ENCODE measurements around the gene HOMER3. TPM values are rescaled to one million over a fixed set of nuclear protein-coding genes. Genes with fewer than 3 reads are reported as not detected.
"Not testable (repeated sequence)": the region's sequence is repeated elsewhere in the genome, so short reads cannot be mapped to it uniquely, and the experiment has no call there.

HOMER3 gene
- total RNA-seq, 1 donor from 2014 or later = 18.8 TPM

- DNase-seq = no peak
Measured at GRCh38 chr19:18922228-18922985, 18.6 kb downstream of the HOMER3 start.

DNA sequence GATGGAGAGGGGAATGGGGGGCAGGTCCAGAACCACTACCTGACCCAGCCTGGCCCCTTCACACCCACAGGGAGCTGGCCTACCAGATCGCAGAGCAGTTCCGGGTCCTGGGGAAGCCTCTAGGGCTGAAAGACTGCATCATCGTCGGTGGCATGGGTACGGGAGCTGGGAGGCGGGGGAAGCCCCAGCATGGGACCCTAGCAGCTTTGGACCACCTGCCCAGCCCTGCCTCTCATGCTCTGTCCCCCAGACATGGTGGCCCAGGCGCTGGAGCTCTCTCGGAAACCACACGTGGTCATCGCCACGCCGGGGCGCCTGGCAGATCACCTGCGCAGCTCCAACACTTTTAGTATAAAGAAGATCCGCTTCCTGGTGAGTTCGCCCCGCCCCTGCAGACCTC is 19.4 kb downstream of the HOMER3 start:
- no peak for DNase-seq

DNA sequence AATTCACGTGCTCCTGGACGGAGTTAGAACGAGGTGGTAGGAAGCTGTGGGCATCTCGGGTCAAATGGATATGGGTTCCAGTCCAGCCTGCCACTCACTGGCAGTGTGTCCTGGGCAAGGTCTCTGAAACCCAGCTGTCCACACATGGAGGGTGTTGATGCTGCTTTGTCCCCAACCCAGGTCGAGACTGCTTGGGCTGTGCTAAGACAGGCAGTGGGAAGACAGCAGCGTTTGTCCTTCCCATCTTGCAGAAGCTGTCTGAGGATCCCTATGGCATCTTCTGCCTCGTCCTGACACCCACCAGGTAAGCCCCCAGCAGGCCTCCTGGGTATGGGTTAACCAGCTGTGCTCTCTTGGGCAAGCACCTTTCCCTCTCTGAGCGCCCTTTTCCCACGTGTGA is 20.6 kb downstream of the HOMER3 start:
- no peak for DNase-seq

- no peak for DNase-seq
Measured at GRCh38 chr19:18919900-18920214, 21.2 kb downstream of the HOMER3 start.

DNA sequence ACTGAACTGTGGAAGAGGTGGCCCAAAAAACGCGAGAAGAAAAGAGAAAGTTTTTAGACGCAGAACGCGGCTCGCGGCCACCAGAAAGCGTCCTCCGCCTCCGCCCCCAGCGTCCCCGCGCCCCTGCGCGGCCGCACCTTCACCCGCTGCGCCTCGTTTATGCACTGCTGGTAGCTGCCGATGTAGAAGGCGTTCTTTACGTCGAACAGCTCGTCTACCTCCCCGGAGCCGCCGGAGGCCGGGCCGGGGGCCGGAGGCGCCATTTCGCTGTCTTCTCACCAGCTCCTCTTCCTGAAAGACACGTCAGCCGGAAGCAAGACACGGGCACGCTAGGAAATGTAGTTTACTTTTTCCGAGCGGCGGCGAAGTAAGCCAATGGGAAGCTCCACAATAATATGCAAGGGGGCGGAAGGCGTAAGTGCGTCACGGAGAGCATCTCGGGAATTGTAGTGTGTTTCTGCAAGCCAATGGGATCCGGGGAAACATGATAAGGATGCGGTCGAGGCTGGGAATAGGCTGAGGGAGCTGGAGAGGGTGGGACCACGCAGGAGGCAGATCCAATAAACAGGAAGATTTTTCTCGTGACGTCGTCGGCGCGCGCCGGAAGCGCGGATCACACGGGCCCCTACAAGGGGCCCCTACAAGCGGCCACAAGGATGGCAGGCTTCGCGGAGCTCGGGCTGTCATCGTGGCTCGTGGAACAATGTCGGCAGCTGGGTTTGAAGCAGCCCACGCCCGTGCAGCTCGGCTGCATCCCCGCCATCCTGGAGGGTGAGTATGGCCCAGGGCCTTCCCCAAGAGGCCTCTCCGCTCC is 21.7 kb downstream of the HOMER3 start, which contains the start of the genes COPE and DDX49:
Gene COPE (minus strand): TSS at position 302 of the 814 bp plus-strand sequence. CDS start 39 bp downstream, at position 263.
Gene DDX49 (plus strand): TSS at position 630 of the 814 bp plus-strand sequence. CDS start 27 bp downstream, at position 657.
- DNase-seq = peak; percentile 100

DNA sequence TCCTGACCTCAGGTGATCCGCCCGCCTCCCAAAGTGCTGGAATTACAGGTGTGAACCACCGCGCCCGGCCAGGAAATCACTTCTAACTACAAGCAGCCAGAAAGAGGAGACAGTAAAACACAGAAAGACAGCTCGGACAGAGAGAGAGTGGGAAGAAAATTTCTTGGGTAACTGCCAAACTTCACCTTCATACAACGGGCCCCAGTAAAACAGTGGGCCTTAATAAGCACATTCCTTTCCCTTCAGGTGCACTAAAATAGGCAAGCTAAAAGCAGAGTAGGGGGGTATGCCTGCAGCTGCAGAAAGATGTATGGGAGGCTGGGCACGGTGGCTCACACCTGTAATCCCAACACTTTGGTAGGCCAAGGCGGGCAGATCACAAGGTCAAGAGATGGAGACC is 23.4 kb downstream of the HOMER3 start:
- not testable (repeated sequence) for DNase-seq

DNA sequence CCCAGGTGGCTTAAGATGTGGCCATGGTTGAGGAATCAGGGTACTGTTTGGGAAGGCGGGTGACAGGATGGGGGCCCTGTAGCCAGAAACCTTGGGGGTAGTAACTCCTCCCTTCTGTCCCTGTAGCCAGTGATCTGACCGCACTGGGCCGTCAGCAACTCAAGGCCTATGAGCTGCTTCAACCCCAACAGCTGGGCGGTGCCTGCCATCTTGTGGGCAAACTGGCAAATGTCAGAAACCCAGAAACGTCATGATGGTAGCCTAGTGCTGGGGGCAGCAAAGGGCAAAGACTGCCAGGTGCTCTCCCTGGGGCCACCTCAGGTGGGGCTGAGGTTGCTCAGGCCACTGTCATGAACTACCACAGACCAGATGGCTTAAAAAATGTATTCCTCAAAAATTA is 25.4 kb downstream of the HOMER3 start:
- no peak for DNase-seq

DNA sequence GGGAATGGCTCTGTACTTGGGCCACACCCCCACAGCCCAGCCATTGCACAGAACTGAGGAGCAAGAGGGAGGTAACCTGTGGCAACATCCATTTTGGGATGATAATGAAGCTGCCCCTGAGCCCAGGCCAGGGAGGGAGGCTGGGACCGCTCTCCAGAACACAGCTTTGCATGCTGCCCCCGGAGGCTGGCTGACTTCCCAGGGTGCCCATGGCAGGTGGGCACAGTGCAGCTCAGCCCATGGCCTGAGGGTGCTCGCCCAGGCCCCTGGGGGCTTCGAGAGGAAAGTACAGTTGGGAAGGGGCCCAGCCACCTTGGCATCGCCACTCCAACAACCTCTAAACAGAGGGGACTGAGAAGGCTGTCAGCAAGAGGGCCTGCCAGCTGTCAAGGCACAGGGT is 27.6 kb downstream of the HOMER3 start:
- DNase-seq = no peak

DNA sequence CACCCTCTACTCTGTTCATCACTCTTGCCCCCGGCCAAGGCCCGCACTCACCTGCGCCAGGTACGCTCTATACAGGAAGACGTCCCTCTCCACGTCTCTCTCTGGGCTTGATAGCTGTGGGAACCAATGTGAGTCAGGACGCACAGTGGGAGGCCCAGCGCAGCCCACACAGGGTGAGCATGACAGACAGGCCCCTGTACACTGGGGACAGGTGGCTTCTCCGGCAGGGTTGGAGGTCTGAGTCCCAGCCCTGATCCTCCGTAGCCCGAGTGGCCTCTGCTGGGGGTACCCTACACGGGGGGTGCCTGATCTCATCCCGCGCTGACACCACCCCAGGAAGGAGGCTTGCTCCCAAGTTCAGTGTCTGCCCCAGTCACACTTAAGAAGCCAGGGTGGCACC is 28.1 kb downstream of the HOMER3 start:
- DNase-seq = no peak

DNA sequence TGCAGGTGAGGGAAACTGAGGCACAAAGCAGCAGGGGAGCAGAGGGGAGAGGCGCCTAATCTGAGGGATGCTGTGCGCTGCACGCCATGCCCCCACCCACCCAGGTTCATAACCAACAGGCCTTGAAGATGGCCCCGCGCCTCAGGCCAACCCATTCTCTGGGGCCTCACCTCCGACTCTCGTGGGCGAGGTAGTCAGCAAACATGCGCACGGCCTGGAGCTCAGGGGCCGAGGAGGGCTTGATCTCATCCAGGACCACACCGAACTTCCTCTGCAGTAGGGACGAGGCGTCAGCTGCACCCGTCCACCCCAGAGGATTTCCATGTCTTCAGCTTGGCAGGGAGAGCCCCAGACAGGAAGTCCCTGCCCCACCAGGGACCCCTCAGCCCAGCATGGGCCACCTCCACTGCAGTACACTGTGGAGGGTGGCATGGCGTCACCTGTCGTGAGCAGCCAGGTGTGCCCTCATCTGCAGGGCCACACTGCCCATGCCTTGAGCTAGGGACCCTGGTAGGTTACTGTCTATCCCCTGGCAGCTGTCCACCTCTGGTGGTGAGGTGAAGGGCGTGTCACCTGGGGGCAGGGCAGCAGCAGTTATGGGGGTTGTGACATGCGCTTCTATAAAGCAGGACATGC is 30.1 kb downstream of the HOMER3 start:
- no peak for DNase-seq

DNA sequence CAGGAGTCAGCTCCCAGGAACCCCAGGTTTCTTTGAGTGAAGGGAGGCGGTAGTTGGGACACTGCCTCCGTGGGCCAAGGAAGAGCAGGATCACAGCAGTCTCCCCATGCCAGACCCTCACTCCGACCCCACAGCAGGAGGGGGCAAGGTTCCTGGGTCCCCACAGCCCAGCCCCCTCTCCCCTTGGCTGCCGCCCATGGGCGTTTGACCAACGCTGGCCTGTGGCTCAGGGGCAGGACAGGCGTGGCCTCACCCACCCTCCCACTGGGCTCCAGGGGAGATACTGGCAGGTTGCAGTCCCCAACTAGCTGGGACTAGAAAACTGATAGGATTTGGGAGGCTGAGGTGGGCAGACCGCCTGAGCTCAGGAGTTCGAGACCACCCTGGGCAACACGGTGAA is 31.0 kb downstream of the HOMER3 start:
- no peak for DNase-seq

DNA sequence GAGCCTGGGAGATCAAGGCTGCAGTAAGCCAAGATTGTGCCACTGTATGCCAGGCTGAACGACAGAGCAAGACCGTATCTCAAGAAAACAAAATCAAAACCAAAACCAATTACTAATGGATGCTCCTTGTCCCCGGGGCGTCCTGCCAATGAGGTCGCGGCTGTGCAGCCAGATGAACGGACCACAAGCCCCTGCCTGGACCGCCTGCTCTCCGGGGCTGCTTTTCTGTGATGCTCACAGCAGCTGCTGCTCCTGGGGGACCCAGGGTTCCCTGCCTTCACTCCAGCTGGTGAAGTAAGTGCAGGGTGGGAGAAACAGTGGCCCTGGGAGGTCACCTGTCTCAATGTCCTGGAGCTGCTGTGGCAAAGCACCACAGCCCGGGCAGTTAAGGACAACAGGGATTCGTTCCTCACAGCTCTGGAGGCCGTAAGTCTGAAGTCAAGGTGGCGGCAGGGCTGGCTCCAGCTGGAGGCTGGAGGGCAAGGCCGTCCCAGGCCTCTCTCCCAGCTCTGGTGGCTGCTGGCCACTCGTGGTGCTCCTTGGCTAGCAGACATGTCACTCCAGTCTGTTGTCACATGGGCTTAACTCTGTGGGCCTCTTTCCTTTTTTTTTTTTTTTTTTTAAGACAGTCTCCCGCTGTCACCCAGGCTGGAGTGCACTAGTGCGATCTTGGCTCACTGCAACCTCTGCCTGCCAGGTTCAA is 31.9 kb downstream of the HOMER3 start:
- DNase-seq = no peak

GRCh38 chr19:18906605-18907519 is 34.2 kb downstream of the HOMER3 start:
- no peak for DNase-seq

GRCh38 chr19:18905513-18906236 is 35.3 kb downstream of the HOMER3 start:
- no peak for DNase-seq

DNA sequence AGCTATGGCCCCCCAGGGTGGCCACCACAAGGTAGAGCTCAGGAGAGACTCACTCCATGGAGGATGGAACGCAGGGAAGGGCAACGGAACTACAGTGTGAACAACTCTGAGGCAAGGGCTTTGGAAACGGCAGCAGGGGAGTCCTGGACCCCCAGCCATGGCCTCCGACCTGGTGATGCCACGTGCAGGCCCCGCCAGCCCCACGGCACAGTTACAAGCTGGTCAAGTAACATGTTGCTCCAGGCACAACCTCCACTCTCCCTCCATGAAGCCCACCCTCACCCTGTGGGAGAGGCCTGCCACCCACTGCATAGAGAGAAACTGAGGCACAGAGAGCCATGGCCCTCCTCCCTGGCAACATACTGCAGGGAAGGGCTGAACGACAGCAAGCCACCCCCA is 36.0 kb downstream of the HOMER3 start:
- DNase-seq = no peak

GRCh38 chr19:18904334-18905057 is 36.5 kb downstream of the HOMER3 start:
- DNase-seq = no peak

DNA sequence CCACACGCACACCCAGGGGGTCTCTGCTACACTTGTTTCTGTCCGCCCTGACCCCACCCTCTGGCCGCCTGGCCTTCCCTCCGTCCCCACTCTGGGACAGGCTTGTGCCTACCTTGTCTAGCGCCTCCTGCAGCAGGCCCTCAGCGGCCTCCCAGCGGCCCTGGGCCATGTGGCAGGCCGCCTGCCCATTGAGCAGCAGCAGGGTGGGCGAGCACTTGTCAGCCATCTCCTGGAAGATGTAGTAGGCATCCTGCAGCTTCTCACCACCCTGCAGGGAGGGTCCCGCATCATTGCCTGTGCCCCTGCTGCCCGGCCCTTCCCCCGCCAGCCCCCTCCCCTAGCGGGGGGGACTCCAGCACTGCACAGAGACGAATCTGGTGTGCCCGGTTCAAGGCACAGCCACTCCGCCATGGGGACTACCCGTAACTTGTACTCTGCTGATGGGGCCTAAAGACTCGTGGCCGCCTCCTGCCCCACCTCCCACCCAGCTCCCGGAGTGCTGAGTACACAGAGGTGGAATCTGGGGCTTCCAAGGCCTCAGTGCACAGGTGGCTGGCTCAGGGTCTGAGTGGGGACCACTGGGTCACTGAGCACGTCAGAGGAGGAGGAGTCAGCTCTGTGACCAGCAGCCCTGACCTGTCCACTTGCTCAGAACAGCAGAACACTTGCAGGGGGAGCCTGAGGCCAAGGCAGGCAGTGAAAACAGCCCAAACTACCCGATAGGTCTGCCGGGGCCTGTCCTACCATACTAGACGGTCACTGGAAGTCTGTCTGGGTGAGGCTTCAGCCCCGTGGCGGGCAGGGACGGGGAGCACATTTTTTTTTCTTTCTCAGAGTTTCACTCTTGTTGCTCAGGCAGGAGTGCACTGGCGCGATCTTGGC is 37.6 kb downstream of the HOMER3 start:
- DNase-seq = no peak

DNA sequence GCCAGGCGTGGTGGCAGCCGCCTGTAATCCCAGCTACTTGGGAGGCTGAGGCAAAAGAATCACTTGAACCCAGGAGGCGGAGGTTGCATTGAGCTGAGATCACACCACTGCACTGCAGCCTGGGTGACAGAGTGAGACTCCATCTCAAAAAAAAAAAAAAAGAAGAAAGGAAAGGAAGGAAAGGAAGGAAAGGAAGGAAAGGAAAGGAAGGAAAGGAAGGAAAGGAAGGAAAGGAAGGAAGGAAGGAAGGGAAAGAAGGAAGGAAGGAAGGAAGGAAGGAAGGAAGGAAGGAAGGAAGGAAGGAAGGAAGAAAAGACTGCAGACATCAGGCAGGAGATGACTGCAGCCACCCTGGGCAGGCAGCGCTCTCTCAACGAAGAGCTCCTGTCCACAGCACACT is 38.5 kb downstream of the HOMER3 start:
- DNase-seq = not testable (repeated sequence)

DNA sequence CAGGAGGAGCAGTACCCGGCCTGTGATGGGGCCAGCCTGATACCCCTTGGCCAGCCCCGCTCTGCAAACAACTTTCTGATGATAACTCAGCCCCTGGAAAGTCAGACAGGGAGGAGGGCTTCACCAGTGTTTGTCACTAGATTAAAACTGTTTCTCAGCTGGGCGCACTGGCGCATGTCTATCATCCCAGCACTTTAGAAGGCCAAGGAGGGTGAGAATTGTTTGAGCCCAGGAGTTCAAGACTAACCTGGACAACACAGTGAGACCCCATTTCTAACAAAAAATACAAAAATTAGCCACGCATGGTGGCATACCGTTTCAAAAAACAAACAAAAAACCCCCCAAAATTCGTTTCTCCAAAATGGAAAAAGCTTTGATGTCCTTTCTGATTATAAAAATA is 39.5 kb downstream of the HOMER3 start:
- no peak for DNase-seq

Data from skin of body (tissue), 2 donors.